Measurements from ENCODE around the gene KRTAP10-12. TPM values are rescaled to one million over a fixed set of nuclear protein-coding genes. Genes with fewer than 3 reads are reported as not detected.

The KRTAP10-12 gene
- total RNA-seq, 1 donor from 2014 or later = not detected

DNA sequence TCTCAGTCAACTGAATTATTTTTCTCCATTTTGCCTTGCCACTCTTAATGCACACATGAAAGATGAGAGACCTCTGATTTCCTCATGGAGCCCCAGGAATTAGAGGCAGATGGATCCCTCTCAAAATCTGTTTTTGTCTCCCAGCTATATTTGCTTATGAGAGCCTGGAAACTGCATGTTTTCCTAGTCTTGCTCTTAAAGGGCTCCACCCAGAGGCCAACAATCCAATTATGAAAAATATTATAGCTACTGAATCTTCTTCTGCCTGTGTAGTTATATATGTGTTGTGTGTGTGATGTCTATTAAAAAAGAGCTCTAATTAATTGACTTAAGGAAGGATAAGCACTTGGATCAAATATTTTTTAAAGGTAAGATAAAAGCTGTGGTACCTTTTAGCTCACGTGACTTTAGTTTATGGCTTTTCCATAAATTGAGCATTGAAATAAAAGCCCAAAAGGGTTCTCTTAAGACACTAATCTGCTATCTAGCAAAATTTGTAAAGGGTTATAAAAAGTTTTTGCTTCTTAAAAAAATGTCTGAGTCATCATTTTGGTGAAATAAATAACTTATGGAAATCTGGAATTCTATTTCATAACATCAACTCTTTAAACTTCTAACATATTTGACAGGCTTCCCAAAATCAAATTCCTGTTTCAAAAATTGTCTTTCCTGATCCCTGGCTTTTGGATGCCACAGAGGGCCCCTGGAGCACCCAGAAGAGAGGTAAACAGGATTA lies 45.6 kb downstream of the KRTAP10-12 start:
- Mint-ChIP-seq H3K4me3 (ENCODE audit: unreplicated experiment) (no peak overlapping the region), H3K9me3 (ENCODE audit: unreplicated experiment) (peaks cover 11% of the 10 kb centered on the region), H3K36me3 (ENCODE audit: low read depth, unreplicated experiment) (peaks cover 12% of the 10 kb centered on the region), H3K27me3 (ENCODE audit: unreplicated experiment) (peaks cover 6% of the 10 kb centered on the region), H3K27ac (ENCODE audit: unreplicated experiment) (no peak overlapping the region), H3K4me1 (ENCODE audit: unreplicated experiment) (no peaks in the 10 kb centered on the region)
- no peak for DNase-seq (ENCODE audit: low spot score)
- no peak for TF ChIP-seq CTCF (IDR thresholded peaks at IDR 0.05; ENCODE audit: unreplicated experiment)

Other genes with a start within 250 kb of the KRTAP10-12 start
- 9.1 TPM for gene LRRC3, start 241.7 kb upstream of the KRTAP10-12 start, total RNA-seq (ENCODE audit: unreplicated experiment)
- not detected for gene KRTAP10-1, start 157.0 kb upstream of the KRTAP10-12 start, total RNA-seq (ENCODE audit: unreplicated experiment)
- not detected for gene KRTAP10-2, start 145.7 kb upstream of the KRTAP10-12 start, total RNA-seq (ENCODE audit: unreplicated experiment)
- gene KRTAP10-3, start 138.4 kb upstream of the KRTAP10-12 start, total RNA-seq (ENCODE audit: unreplicated experiment) = not detected
- not detected for gene KRTAP10-4, start 123.4 kb upstream of the KRTAP10-12 start, total RNA-seq (ENCODE audit: unreplicated experiment)
- not detected for gene KRTAP10-5, start 116.6 kb upstream of the KRTAP10-12 start, total RNA-seq (ENCODE audit: unreplicated experiment)
- not detected for gene KRTAP10-6, start 104.7 kb upstream of the KRTAP10-12 start, total RNA-seq (ENCODE audit: unreplicated experiment)
- not detected for gene KRTAP10-7, start 96.6 kb upstream of the KRTAP10-12 start, total RNA-seq (ENCODE audit: unreplicated experiment)
- gene KRTAP10-8, start 85.1 kb upstream of the KRTAP10-12 start, total RNA-seq (ENCODE audit: unreplicated experiment) = not detected
- not detected for gene KRTAP10-9, start 70.1 kb upstream of the KRTAP10-12 start, total RNA-seq (ENCODE audit: unreplicated experiment)
- not detected for gene KRTAP10-10, start 59.8 kb upstream of the KRTAP10-12 start, total RNA-seq (ENCODE audit: unreplicated experiment)
- gene KRTAP10-11, start 50.8 kb upstream of the KRTAP10-12 start, total RNA-seq (ENCODE audit: unreplicated experiment) = not detected
- not detected for gene KRTAP12-4, start 42.5 kb upstream of the KRTAP10-12 start, total RNA-seq (ENCODE audit: unreplicated experiment)
- not detected for gene KRTAP12-3, start 39.2 kb upstream of the KRTAP10-12 start, total RNA-seq (ENCODE audit: unreplicated experiment)
- gene KRTAP12-2, start 30.2 kb upstream of the KRTAP10-12 start, total RNA-seq (ENCODE audit: unreplicated experiment) = not detected
- not detected for gene KRTAP12-1, start 15.0 kb upstream of the KRTAP10-12 start, total RNA-seq (ENCODE audit: unreplicated experiment)
- gene TSPEAR, start 14.4 kb downstream of the KRTAP10-12 start, total RNA-seq (ENCODE audit: unreplicated experiment) = not detected
- gene UBE2G2, start 104.6 kb downstream of the KRTAP10-12 start, total RNA-seq (ENCODE audit: unreplicated experiment) = 49.6 TPM
- gene SUMO3, start 120.9 kb downstream of the KRTAP10-12 start, total RNA-seq (ENCODE audit: unreplicated experiment) = 69.0 TPM
- 223 TPM for gene PTTG1IP, start 176.5 kb downstream of the KRTAP10-12 start, total RNA-seq (ENCODE audit: unreplicated experiment)
- 21.3 TPM for gene ITGB2, start 223.7 kb downstream of the KRTAP10-12 start, total RNA-seq (ENCODE audit: unreplicated experiment)
- 13.7 TPM for gene SLX9, start 242.9 kb downstream of the KRTAP10-12 start, total RNA-seq (ENCODE audit: unreplicated experiment)

Measured in endothelial cell (in vitro differentiated cells).